Testis (tissue), 3 donors: ENCODE results near the gene NOL4L. TPM values are rescaled to one million over a fixed set of nuclear protein-coding genes. Genes with fewer than 3 reads are reported as not detected.
A peak's percentile ranks its signal among the peaks of the same experiment; 100 is the strongest.

Experiments used
- DNase-seq: peaks from one replicate; pipeline ENCODE4 v3.0.0-alpha.2; 2019
- H3K27ac ChIP-seq, 2 donors: fragments of 200-600 bp; sonication (generic); one replicate each; pipeline ENCODE4 v1.5.1; 2019
- H3K27me3 ChIP-seq: fragments of 200-600 bp; sonication (generic); one replicate; pipeline ENCODE4 v1.5.1; 2019
- H3K36me3 ChIP-seq: fragments of 200-600 bp; sonication (generic); one replicate; pipeline ENCODE4 v1.5.1; 2017; ENCODE audit warnings: low read depth; ENCODE audit errors: missing control alignments
- H3K4me1 ChIP-seq: fragments of 200-600 bp; sonication (generic); one replicate; pipeline ENCODE4 v1.5.1; 2019
- H3K4me3 ChIP-seq, 2 donors: fragments of 200-600 bp; sonication (generic); one replicate each; pipeline ENCODE4 v1.5.1; 2017 to 2019
- H3K9me3 ChIP-seq: fragments of 200-600 bp; sonication (generic); one replicate; pipeline ENCODE4 v1.5.1; 2017
- CTCF ChIP-seq, 3 experiments: fragments of 450-650 bp in 2 of 3; fragments of 200-600 bp in 1 of 3; sonication (generic) in 1 of 3; IDR thresholded peaks; one replicate each; pipeline ENCODE4 v1.5.1; 2016 to 2019; ENCODE audit warnings: antibody characterized with exemption in 3 of 3, mild to moderate bottlenecking in 2 of 3, moderate library complexity in 1 of 3
- POLR2A ChIP-seq: fragments of 450-650 bp; IDR thresholded peaks from one replicate; pipeline ENCODE4 v1.6.1; 2017; ENCODE audit warnings: antibody characterized with exemption, mild to moderate bottlenecking, moderate library complexity
- WGBS, 2 donors: methylation state at CpG; one replicate each; pipeline ENCODE4 v1.1.5; 2018; 5-methylcytosine and 5-hydroxymethylcytosine counted together
- intact Hi-C: fragments of 100-400 bp; cut with DNase I; formaldehyde crosslinking; loops from one replicate; pipeline ENCODE4 v1.15.1; 2023; ENCODE audit warnings: low total_unique reads
- polyA plus RNA-seq: library from polyadenylated mRNA; stranded (reverse); fragments of 350-450 nt; fragmentation: Illumina TruSeq; extraction: RNeasy Lipid Tissue Mini Kit (QIAGEN cat#74804); gene quantifications from one replicate; pipeline ENCODE4 v1.2.3, GENCODE V29; 2014; ENCODE audit warnings: low read depth, low replicate concordance; ENCODE audit not compliant: insufficient read depth
- total RNA-seq, 2 donors: library from RNA; depleted of rRNA; stranded (reverse); fragments of >200 nt; gene quantifications; one replicate each; pipeline ENCODE4 v1.2.3, GENCODE V29; 2016

The NOL4L gene
- total and polyA plus RNA-seq, 3 donors from 2014 or later: 100.0 to 129 (median 115) TPM

GRCh38 chr20:32461836-32462600, 123.1 kb downstream of the NOL4L start:
- H3K4me3 ChIP-seq: no peak overlapping the region
- 88 to 89% methylated on average over 11 to 17 of the region's 17 CpGs for WGBS, 2 donors
- no peak overlapping the region for H3K27ac ChIP-seq
- H3K9me3 ChIP-seq: no peaks in the 10 kb centered on the region
- peaks cover 52% of the 10 kb centered on the region for H3K4me1 ChIP-seq
- TF ChIP-seq CTCF (IDR thresholded peaks at IDR 0.05): no peak
- no peak for TF ChIP-seq POLR2A
- intact Hi-C loops: no loop called here
- H3K27me3 ChIP-seq: no peaks in the 10 kb centered on the region
- H3K36me3 ChIP-seq: no peaks in the 10 kb centered on the region
- no peak for DNase-seq

GRCh38 chr20:32460683-32461320, 124.3 kb downstream of the NOL4L start:
- Histone ChIP-seq H3K9me3 (no peaks in the 10 kb centered on the region), H3K36me3 (no peaks in the 10 kb centered on the region), H3K27ac (peak overlapping the region in 1 of 2 donors; percentile 7), H3K4me1 (peaks cover 49% of the 10 kb centered on the region), H3K4me3 (no peak overlapping the region), H3K27me3 (no peaks in the 10 kb centered on the region)
- DNase-seq: no peak
- no peak for TF ChIP-seq POLR2A
- no peak for TF ChIP-seq CTCF (IDR thresholded peaks at IDR 0.05)
- WGBS, 2 donors: 91 to 92% methylated on average over 12 to 20 of the region's 24 CpGs
- intact Hi-C loops: no loop called here

GRCh38 chr20:32460231-32460630, 124.9 kb downstream of the NOL4L start:
- 71 to 90% methylated on average over 14 to 15 of the region's 15 CpGs for WGBS, 2 donors

GRCh38 chr20:32458837-32459220, 126.3 kb downstream of the NOL4L start:
- Histone ChIP-seq H3K27ac (no peak overlapping the region), H3K4me3 (no peak overlapping the region), H3K4me1 (peaks cover 36% of the 10 kb centered on the region), H3K9me3 (no peaks in the 10 kb centered on the region), H3K36me3 (no peaks in the 10 kb centered on the region), H3K27me3 (no peaks in the 10 kb centered on the region)
- DNase-seq: no peak
- no peak for TF ChIP-seq POLR2A
- no peak for TF ChIP-seq CTCF (IDR thresholded peaks at IDR 0.05)
- intact Hi-C loops: no loop called here
- WGBS, 2 donors: 88% methylated on average over 5 to 12 of the region's 12 CpGs

More at GRCh38 chr20:32460231-32460630, 124.9 kb downstream of the NOL4L start:
- no peak for DNase-seq
- no peaks in the 10 kb centered on the region for H3K36me3 ChIP-seq
- H3K4me3 ChIP-seq: no peak overlapping the region
- TF ChIP-seq POLR2A: no peak
- TF ChIP-seq CTCF (IDR thresholded peaks at IDR 0.05): no peak
- H3K27me3 ChIP-seq: no peaks in the 10 kb centered on the region
- H3K27ac ChIP-seq: peak overlapping the region in 1 of 2 donors; percentile 7
- intact Hi-C loops: no loop called here
- H3K9me3 ChIP-seq: no peaks in the 10 kb centered on the region
- peaks cover 43% of the 10 kb centered on the region for H3K4me1 ChIP-seq
